AG09309 (cell line): ENCODE measurements around the gene HINT2.

ENCODE experiments used
- DNase-seq: peaks from one replicate; pipeline ENCODE4 v3.0.0-alpha.2; 2010; ENCODE audit warnings: low read depth
- H3K4me3 ChIP-seq: 2 replicates; pipeline ENCODE4 v1.5.1; 2011; ENCODE audit warnings: mild to moderate bottlenecking, low read depth, low read length, moderate library complexity; ENCODE audit not compliant: control insufficient read depth
- TF ChIP-seq, protein P1 (sequence below): IDR thresholded peaks from 2 replicates; pipeline ENCODE4 v1.5.1; 2011; ENCODE audit warnings: mild to moderate bottlenecking, low read depth, low read length, inconsistent platforms; ENCODE audit not compliant: insufficient read depth, control insufficient read depth; ENCODE audit errors: missing control alignments

Gene HINT2

DNA sequence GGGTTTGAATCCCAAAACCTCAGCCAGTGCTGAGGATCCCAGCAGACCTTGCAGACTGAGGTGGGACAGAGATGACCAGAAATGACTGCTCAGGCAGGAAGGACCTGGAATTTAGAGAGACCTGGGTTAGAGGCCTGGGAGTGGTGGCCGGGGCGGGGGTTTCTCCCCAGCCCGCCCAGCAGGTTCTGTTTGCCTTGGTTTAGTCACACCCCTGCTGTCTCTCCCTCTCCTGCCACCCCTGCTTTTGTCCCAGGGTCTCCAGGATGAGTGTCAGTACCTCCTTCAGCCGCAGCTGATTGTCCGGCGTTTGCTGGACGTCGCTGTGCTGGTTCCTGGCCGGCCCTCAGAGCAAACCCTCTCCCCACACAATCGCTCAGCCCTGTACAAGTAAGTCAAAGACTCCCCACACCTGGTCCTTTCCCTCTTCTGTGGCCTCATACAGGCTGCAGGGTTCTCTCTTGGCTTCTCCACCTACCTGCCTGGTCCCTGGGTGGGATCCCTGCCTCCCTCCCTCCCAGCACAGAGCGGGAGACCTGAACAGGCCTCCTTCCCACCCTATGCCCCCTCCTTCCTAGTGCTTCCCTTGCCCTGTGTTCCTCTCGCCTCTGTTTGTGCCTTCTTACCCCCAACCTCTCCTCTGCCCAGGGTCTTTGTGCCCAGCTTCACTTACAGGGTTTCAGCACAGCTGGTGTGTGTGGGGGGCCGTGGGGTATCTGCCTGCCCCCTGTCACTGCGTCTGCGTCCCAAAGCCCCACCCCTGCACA lies 26.2 kb upstream of the HINT2 start:
- TF ChIP-seq, protein P1, sequence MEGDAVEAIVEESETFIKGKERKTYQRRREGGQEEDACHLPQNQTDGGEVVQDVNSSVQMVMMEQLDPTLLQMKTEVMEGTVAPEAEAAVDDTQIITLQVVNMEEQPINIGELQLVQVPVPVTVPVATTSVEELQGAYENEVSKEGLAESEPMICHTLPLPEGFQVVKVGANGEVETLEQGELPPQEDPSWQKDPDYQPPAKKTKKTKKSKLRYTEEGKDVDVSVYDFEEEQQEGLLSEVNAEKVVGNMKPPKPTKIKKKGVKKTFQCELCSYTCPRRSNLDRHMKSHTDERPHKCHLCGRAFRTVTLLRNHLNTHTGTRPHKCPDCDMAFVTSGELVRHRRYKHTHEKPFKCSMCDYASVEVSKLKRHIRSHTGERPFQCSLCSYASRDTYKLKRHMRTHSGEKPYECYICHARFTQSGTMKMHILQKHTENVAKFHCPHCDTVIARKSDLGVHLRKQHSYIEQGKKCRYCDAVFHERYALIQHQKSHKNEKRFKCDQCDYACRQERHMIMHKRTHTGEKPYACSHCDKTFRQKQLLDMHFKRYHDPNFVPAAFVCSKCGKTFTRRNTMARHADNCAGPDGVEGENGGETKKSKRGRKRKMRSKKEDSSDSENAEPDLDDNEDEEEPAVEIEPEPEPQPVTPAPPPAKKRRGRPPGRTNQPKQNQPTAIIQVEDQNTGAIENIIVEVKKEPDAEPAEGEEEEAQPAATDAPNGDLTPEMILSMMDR = no peak
- DNase-seq = no peak
- no peak overlapping the region for H3K4me3 ChIP-seq

DNA sequence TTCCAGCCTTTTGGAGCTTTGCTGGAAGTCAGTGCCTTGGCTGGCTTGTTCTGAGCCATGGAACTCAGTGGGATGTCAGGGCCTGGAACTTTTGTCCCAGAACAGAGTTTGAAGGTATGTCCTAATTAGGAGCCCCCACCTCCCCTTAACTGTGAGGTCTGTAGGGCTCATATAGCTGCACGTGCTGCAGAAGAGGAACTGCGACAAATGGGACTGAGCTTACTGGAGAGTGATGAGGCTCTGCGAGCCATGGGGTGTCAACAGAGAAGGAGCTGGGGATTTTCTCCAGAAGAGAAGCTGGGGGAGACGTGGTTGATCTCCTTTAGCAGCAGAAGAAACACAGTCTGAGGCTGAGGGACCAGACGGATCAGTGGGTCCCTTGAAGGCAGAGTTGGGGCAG lies 25.1 kb upstream of the HINT2 start:
- H3K4me3 ChIP-seq = no peak overlapping the region
- no peak for DNase-seq
- TF ChIP-seq, protein P1 = no peak

DNA sequence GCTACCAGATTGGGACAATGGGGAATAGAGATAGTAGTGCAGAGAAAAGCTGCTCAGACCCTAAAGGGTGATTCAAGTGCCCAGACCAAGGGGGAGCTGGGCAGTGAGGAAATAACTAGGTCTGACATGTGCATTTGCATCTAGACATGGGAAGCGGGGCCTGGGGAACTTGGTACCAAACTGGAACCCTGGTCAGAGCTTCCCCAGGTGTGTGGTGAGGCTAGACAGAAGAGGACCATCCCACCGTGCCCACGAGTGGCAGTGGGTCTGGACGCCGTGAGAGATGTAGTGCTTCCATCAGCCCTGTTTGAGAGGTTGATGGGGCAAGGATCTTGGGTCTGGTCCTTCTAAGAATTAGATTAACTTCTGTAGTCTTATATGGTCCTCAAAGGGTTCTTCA lies 21.8 kb upstream of the HINT2 start:
- DNase-seq = no peak
- TF ChIP-seq, protein P1 = no peak
- H3K4me3 ChIP-seq = no peak overlapping the region

DNA sequence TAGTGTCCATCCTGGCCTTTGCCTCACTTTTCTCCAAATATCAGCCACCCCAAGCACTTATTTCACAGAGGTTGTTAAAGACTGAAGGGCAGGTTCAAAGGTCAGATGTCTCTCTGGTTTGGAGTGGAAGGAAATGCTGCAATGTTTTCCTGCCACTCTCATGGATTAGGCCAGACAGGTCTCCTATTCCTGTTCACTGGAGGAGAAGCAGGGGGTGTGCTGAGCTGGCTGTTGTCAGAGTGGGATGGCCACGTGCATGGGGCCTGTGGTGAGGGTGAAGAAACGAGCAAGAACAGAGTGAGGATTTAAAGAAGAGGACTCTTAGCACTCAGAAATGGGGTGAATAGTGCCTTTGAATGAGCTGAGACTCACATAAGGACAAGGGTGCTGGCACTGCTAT lies 20.9 kb upstream of the HINT2 start:
- no peak overlapping the region for H3K4me3 ChIP-seq
- TF ChIP-seq, protein P1 = no peak
- no peak for DNase-seq

DNA sequence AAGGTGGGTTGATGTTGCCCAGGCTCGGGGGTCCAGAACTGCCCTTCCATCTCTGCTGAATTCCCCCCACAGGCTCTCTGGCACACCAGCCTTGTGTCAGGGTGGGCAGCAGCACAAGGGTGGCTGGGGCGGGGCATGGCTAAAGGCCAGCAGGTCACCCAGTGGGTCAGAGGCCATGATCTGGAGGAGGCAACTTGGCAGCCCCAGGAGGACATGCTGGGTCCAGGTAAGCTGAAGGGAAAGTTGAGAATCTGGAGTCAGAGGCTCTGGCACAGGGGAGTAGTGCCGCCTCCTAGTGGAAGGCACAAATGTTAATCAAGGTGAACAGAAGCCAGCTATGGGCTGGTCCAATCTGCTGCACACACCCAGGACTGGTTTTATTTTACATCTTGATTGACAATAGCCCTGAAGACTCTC lies 20.4 kb upstream of the HINT2 start:
- TF ChIP-seq, protein P1 = peak; percentile 26
- H3K4me3 ChIP-seq = no peak overlapping the region
- no peak for DNase-seq

DNA sequence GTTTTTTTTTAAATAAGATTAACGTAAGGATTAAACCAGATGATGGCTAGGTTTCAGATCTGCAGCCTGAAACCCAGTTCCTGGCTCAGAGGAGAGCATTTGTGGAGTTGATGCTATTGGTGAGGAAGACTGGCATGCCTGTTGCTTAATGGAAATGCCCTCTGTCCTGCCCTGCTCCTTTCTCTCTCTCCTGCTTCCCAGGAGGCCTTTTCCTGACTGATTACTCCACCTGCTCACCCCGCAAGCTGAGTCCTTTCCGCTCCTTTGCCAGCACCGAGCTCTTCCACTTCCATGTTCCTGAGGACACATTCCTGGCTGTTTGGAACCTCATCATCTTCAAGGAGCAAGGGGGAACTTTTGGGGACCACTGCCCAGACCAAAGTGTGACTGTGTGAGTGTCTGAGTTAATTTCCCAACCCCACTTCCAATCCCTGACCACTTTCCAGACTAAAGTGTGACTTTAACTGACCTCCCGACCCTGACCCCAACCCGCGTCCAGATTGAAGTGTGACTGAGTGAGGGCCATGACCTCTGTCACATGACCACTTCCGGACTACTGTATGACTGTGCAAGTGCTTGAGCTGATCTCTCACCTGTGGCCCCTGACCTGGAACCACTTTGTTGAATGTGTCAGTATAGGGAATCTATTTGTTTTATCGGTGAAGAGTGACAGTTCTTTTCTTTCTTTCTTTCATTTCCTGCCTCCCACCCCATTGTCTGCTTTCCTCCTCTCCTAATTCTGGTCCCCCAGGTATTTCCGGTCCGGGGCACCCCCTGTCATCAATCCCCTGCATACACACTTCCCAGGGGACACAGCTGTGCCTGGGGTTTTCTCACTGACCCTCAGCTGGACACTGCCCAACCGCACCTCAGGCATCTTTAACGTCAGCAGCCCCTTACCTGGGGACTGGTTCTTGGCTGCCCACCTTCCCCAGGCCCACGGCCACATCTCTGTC lies 19.7 kb upstream of the HINT2 start:
- TF ChIP-seq, protein P1 = no peak
- no peak for DNase-seq

More for the DNA sequence above, 19.7 kb upstream of the HINT2 start:
- H3K4me3 ChIP-seq = no peak overlapping the region
